ENCODE measurements around the gene APOBEC3B. TPM values are rescaled to one million over a fixed set of nuclear protein-coding genes. Genes with fewer than 3 reads are reported as not detected.

The APOBEC3B gene
- total and polyA plus RNA-seq, 9 of the 15 experiments (the other 6 are each of a cell fraction or from before 2014, with no cell fraction given), result 5.9 to 166 (median 43.2) TPM

DNA sequence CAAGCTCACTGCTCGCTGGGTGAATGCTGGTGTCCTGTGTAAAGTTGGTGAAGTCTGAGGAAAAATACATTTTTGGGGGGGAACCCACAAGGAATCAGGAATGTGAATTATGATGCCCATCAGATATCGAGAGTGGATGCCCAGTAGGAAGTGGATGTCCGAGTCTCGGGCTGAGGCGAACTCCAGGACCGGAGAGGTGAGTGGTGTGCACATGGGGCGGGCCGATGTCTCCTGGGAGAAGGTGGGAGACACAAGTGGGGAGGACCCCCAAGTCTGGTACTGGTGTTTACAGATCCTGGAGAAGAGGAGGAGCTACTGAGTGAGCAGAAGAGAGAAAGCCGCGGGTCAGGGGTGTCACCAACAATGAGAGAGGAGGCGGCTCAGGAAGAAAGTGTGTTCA lies 43.9 kb upstream of the APOBEC3B start (continued):
- no peak for TF ChIP-seq KDM5B (IDR thresholded peaks at IDR 0.05; ENCODE audit: insufficient replicate concordance, low read depth, low read length)
- TF ChIP-seq DDX20 (tag; IDR thresholded peaks at IDR 0.05; ENCODE audit: low read depth), result no peak
- TF ChIP-seq CBX1 (IDR thresholded peaks at IDR 0.05; ENCODE audit: low read depth), result no peak
- TF ChIP-seq EZH2 (IDR thresholded peaks at IDR 0.05; ENCODE audit: borderline replicate concordance, low read depth, low read length), result no peak
- no peak for TF ChIP-seq SAFB2 (IDR thresholded peaks at IDR 0.05; ENCODE audit: borderline replicate concordance, low read depth, low read length, severe bottlenecking)
- TF ChIP-seq MAFG (tag; conservative IDR thresholded peaks at IDR 0.05), result no peak
- no peak for TF ChIP-seq MTF1 (CRISPR knock-in tag; IDR thresholded peaks at IDR 0.05; ENCODE audit: borderline replicate concordance)
- TF ChIP-seq JUND (IDR thresholded peaks at IDR 0.05; ENCODE audit: borderline replicate concordance, low read depth, low read length), result no peak
- no peak for TF ChIP-seq JUND (tag; IDR thresholded peaks at IDR 0.05; ENCODE audit: borderline replicate concordance, low read depth, low read length)
- TF ChIP-seq HMGN3 (IDR thresholded peaks at IDR 0.05; ENCODE audit: borderline replicate concordance, extremely low read depth, insufficient read length, low read depth, low read length), result no peak
- no peak for TF ChIP-seq RNF2 (IDR thresholded peaks at IDR 0.05)
- TF ChIP-seq KLF6 (CRISPR knock-in tag; IDR thresholded peaks at IDR 0.05; ENCODE audit: borderline replicate concordance), result no peak
- TF ChIP-seq HNRNPUL1 (IDR thresholded peaks at IDR 0.05; ENCODE audit: low read length), result no peak
- TF ChIP-seq, protein P1, sequence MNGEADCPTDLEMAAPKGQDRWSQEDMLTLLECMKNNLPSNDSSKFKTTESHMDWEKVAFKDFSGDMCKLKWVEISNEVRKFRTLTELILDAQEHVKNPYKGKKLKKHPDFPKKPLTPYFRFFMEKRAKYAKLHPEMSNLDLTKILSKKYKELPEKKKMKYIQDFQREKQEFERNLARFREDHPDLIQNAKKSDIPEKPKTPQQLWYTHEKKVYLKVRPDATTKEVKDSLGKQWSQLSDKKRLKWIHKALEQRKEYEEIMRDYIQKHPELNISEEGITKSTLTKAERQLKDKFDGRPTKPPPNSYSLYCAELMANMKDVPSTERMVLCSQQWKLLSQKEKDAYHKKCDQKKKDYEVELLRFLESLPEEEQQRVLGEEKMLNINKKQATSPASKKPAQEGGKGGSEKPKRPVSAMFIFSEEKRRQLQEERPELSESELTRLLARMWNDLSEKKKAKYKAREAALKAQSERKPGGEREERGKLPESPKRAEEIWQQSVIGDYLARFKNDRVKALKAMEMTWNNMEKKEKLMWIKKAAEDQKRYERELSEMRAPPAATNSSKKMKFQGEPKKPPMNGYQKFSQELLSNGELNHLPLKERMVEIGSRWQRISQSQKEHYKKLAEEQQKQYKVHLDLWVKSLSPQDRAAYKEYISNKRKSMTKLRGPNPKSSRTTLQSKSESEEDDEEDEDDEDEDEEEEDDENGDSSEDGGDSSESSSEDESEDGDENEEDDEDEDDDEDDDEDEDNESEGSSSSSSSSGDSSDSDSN (IDR thresholded peaks at IDR 0.05; ENCODE audit: borderline replicate concordance in 1 of 2, low read depth in 2 of 2, low read length in 2 of 2), result no peak
- no peak for TF ChIP-seq TCF7L2 (IDR thresholded peaks at IDR 0.05; ENCODE audit: low read depth, low read length)

Measured in K562 (cell line).